Mucosa of descending colon (tissue), 3 donors: Measurements from ENCODE around the gene HAND2. TPM values are rescaled to one million over a fixed set of nuclear protein-coding genes. Genes with fewer than 3 reads are reported as not detected.

Source experiments
- ATAC-seq: fragments of 200-7000 bp; cut with Tn5 transposase; one replicate; pipeline ENCODE4 v1.9.1; 2020; ENCODE audit warnings: mild to moderate bottlenecking, moderate library complexity
- DNase-seq, 3 donors: peaks; one replicate each; pipeline ENCODE4 v3.0.0-alpha.2; 2020
- H3K36me3 ChIP-seq: fragments of 200-600 bp; one replicate; pipeline ENCODE4 v1.8.0; 2021; ENCODE audit warnings: low read depth, mild to moderate bottlenecking
- H3K4me1 ChIP-seq: fragments of 200-600 bp; one replicate; pipeline ENCODE4 v1.8.0; 2021; ENCODE audit warnings: low read depth, mild to moderate bottlenecking
- H3K4me3 ChIP-seq: fragments of 200-600 bp; one replicate; pipeline ENCODE4 v1.8.0; 2021; ENCODE audit warnings: mild to moderate bottlenecking
- H3K9me3 ChIP-seq: fragments of 200-600 bp; one replicate; pipeline ENCODE4 v1.8.0; 2021; ENCODE audit warnings: mild to moderate bottlenecking
- CTCF ChIP-seq: fragments of 200-600 bp; IDR thresholded peaks from one replicate; pipeline ENCODE4 v1.8.0; 2022; ENCODE audit warnings: antibody characterized with exemption, mild to moderate bottlenecking
- intact Hi-C, 2 donors: fragments of 100-400 bp; cut with DNase I in 1 of 2; cut with micrococcal nuclease in 1 of 2; formaldehyde crosslinking; loops; one replicate each; pipeline versions ENCODE4 v1.11.0 to v1.11.1; 2022; cut with DNase I, micrococcal nuclease
- total RNA-seq, 3 donors: library from RNA; stranded (reverse); fragmentation: NEBNext Ultra II Directional in 2 of 3; extraction: Animal tissue kit (Norgen Biotek cat#: 25700) in 2 of 3; gene quantifications; one replicate each; pipeline versions ENCODE4 v1.2.1 to v1.2.4, GENCODE V29; 2021 to 2023
- donor health status: DM: no; HTN: no; CAD: no; lungs with moderate emphysema.
- donor health status: DM: no; HTN: no; CAD: no.
- donor health status: DM: no; HTN: yes; CAD: no.

The HAND2 gene
- total RNA-seq, 3 donors from 2014 or later: 3.3 to 175 (median 11.8) TPM

GRCh38 chr4:173521467-173522159 lies 8.4 kb downstream of the HAND2 start:
- Histone ChIP-seq H3K4me3 (no peak overlapping the region), H3K36me3 (no peaks in the 10 kb centered on the region), H3K4me1 (peaks cover 18% of the 10 kb centered on the region), H3K9me3 (no peaks in the 10 kb centered on the region)
- DNase-seq (no peak), ATAC-seq (peak; percentile 23)
- TF ChIP-seq CTCF: no peak
- intact Hi-C loops: no loop called here

- H3K4me1 ChIP-seq: peaks cover 20% of the 10 kb centered on the region
- DNase-seq: no peak
Observed at GRCh38 chr4:173520921-173521466, 9.0 kb downstream of the HAND2 start.

GRCh38 chr4:173519111-173520101 lies 10.6 kb downstream of the HAND2 start:
- Histone ChIP-seq H3K4me1 (peaks cover 20% of the 10 kb centered on the region), H3K4me3 (no peak overlapping the region)

More at GRCh38 chr4:173520921-173521466, 9.0 kb downstream of the HAND2 start:
- Histone ChIP-seq H3K36me3 (no peaks in the 10 kb centered on the region), H3K9me3 (no peaks in the 10 kb centered on the region), H3K4me3 (no peak overlapping the region)
- ATAC-seq: no peak
- intact Hi-C loops: no loop called here
- TF ChIP-seq CTCF: no peak

GRCh38 chr4:173518425-173519102 lies 11.5 kb downstream of the HAND2 start:
- H3K36me3 ChIP-seq: no peaks in the 10 kb centered on the region
- H3K4me1 ChIP-seq: peaks cover 20% of the 10 kb centered on the region
- intact Hi-C loops: no loop called here
- DNase-seq (no peak), ATAC-seq (no peak)
- H3K9me3 ChIP-seq: no peaks in the 10 kb centered on the region
- no peak for TF ChIP-seq CTCF
- no peak overlapping the region for H3K4me3 ChIP-seq

More at GRCh38 chr4:173519111-173520101, 10.6 kb downstream of the HAND2 start:
- H3K36me3 ChIP-seq: no peaks in the 10 kb centered on the region
- intact Hi-C loops: no loop called here
- no peaks in the 10 kb centered on the region for H3K9me3 ChIP-seq
- ATAC-seq (no peak), DNase-seq (peak in 1 of 3 donors; percentile 46)
- no peak for TF ChIP-seq CTCF

GRCh38 chr4:173517781-173518424 lies 12.1 kb downstream of the HAND2 start:
- intact Hi-C loops: no loop called here
- H3K9me3 ChIP-seq: no peaks in the 10 kb centered on the region
- H3K36me3 ChIP-seq: no peaks in the 10 kb centered on the region
- TF ChIP-seq CTCF: no peak
- H3K4me3 ChIP-seq: no peak overlapping the region
- DNase-seq: peak in 2 of 3 donors; percentile 46 to 57
- peak; percentile 58 for ATAC-seq
- peaks cover 20% of the 10 kb centered on the region for H3K4me1 ChIP-seq
